GM21528 (cell line): Measurements from ENCODE around the gene RRM1.
"Not testable (repeated sequence)": the region's sequence is repeated elsewhere in the genome, so short reads cannot be mapped to it uniquely, and the experiment has no call there.

Source experiments
- ATAC-seq: cut with Tn5 transposase; IDR thresholded peaks from one replicate; pipeline ENCODE4 v1.9.1; 2021; ENCODE audit warnings: mild to moderate bottlenecking, moderate library complexity; ENCODE audit not compliant: unreplicated experiment, low FRiP score

Gene RRM1

GRCh38 chr11:4094348-4095291 is at the start of gene RRM1:
TSS of gene RRM1 (plus strand) at chr11:4094799. CDS start at chr11:4095013, 214 bp downstream.
- ATAC-seq: peak; percentile 96

- no peak for ATAC-seq
Measured at GRCh38 chr11:4044976-4045646, 49.5 kb upstream of the RRM1 start.

- ATAC-seq: no peak
Measured at GRCh38 chr11:4048340-4048739, 46.3 kb upstream of the RRM1 start.

- no peak for ATAC-seq
Measured at GRCh38 chr11:4049006-4049405, 45.6 kb upstream of the RRM1 start.

- no peak for ATAC-seq
Measured at GRCh38 chr11:4050138-4050537, 44.5 kb upstream of the RRM1 start.

GRCh38 chr11:4053200-4053599 is 41.4 kb upstream of the RRM1 start:
- ATAC-seq: not testable (repeated sequence)

- ATAC-seq: no peak
Measured at GRCh38 chr11:4054643-4055042, 40.0 kb upstream of the RRM1 start.

- no peak for ATAC-seq
Measured at GRCh38 chr11:4059424-4059823, 35.2 kb upstream of the RRM1 start.

GRCh38 chr11:4060182-4060923 is 34.2 kb upstream of the RRM1 start:
- ATAC-seq: no peak

GRCh38 chr11:4061700-4062099 is 32.9 kb upstream of the RRM1 start:
- ATAC-seq: no peak

GRCh38 chr11:4063348-4063747 is 31.3 kb upstream of the RRM1 start:
- ATAC-seq: no peak

- no peak for ATAC-seq
Measured at GRCh38 chr11:4064278-4064955, 30.2 kb upstream of the RRM1 start.

GRCh38 chr11:4065086-4065485 is 29.5 kb upstream of the RRM1 start:
- no peak for ATAC-seq

GRCh38 chr11:4065601-4066377 is 28.8 kb upstream of the RRM1 start:
- no peak for ATAC-seq

GRCh38 chr11:4066910-4067309 is 27.7 kb upstream of the RRM1 start:
- no peak for ATAC-seq

GRCh38 chr11:4068962-4069361 is 25.6 kb upstream of the RRM1 start:
- ATAC-seq: no peak

GRCh38 chr11:4071325-4071724 is 23.3 kb upstream of the RRM1 start:
- no peak for ATAC-seq

GRCh38 chr11:4071914-4072313 is 22.7 kb upstream of the RRM1 start:
- ATAC-seq: no peak

GRCh38 chr11:4072668-4073285 is 21.8 kb upstream of the RRM1 start:
- peak; percentile 58 for ATAC-seq
